Muscle of leg (tissue), 11 donors: Measurements from ENCODE around the gene FASTK. TPM values are rescaled to one million over a fixed set of nuclear protein-coding genes. Genes with fewer than 3 reads are reported as not detected.
A peak's percentile ranks its signal among the peaks of the same experiment; 100 is the strongest.

ENCODE experiments used
- DNase-seq: peaks from one replicate; pipeline ENCODE4 v3.0.0; 2013
- H3K27ac ChIP-seq: one replicate; pipeline ENCODE4 v1.5.1; 2013; ENCODE audit warnings: mild to moderate bottlenecking, low read length, control low read depth
- H3K27me3 ChIP-seq: one replicate; pipeline ENCODE4 v1.6.1; 2013; ENCODE audit warnings: low read length; ENCODE audit not compliant: control insufficient read depth, insufficient read depth
- H3K36me3 ChIP-seq: one replicate; pipeline ENCODE4 v1.6.1; 2013; ENCODE audit warnings: low read length; ENCODE audit not compliant: control insufficient read depth, insufficient read depth
- H3K4me1 ChIP-seq: one replicate; pipeline ENCODE4 v1.6.1; 2013; ENCODE audit warnings: low read length; ENCODE audit not compliant: control insufficient read depth, insufficient read depth
- H3K4me3 ChIP-seq: one replicate; pipeline ENCODE4 v1.5.1; 2013; ENCODE audit warnings: low read length, control low read depth
- H3K9me3 ChIP-seq: replicated peaks from 2 replicates; pipeline ENCODE4 v1.6.1; 2013; ENCODE audit warnings: low read depth, low read length; ENCODE audit not compliant: control insufficient read depth
- WGBS: methylation state at CpG from one replicate; pipeline ENCODE4 v1.1.5; 2013; ENCODE audit warnings: missing lambda C conversion rate; ENCODE audit not compliant: insufficient coverage; 5-methylcytosine and 5-hydroxymethylcytosine counted together
- polyA plus RNA-seq, 8 donors: library from polyadenylated mRNA; unstranded; fragments of 120-200 nt; gene quantifications; one replicate each; pipeline versions ENCODE4 v1.2.1 to v1.2.3, GENCODE V29; 2013; ENCODE audit warnings: inconsistent platforms in 1 of 8, low replicate concordance in 1 of 8; ENCODE audit not compliant: insufficient read length in 8 of 8, insufficient read depth in 1 of 8
- total RNA-seq: library from RNA; stranded (reverse); fragments of 120-200 nt; gene quantifications from one replicate; pipeline ENCODE4 v1.2.4, GENCODE V29; 2013

FASTK gene
- total and polyA plus RNA-seq, 9 donors, result 65.2 to 90.1 (median 81.2) TPM

DNA sequence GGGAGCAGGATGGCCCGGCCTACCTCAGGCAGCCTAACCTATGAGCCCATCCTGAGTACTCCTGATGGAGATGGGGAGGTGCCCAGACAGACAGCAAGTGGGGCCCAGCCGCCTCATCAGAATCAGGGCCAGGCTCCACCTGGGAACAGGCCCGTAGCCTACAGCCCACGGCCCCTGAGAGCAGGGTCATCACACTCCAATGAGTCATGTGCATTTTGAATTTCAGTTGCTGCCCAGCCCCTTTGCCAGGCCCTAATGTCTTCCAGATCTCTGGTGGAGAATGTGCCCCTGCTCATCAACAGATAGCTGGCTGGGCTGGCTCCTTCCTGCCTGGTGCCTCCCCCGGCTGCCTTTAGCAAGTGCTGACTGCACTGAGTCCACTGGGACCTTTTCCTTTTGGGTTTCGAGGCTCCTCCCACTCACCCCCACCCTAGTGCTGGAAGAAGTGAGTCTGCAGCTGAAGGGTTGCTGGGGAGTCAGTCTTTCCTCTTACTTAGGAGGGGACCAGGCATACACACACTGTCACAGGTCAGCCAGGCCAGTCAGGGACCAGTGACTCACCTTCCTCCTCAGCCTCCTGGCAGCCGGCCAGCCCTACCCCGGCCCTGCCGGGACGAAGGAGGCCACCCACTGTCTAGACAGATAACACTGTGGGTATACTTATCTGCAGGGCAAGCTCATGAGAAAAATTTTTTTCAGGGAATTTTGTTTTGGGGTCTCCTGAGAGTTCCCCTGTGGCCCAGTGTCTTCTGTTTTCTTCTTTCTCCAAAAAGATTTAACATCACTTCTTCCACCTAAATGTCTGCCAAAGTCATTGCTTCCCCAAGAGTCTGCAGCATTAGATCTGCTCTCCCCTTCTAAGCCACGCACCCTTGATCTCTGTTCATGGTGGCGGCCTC, 41.4 kb downstream of the FASTK start:
- 53% methylated on average over 8 of the region's 12 CpGs for WGBS
- Histone ChIP-seq H3K27ac (no peak overlapping the region), H3K4me3 (no peak overlapping the region), H3K27me3 (no peaks in the 10 kb centered on the region), H3K36me3 (peaks cover 56% of the 10 kb centered on the region), H3K4me1 (peaks cover 14% of the 10 kb centered on the region), H3K9me3 (no peaks in the 10 kb centered on the region)
- DNase-seq, result peak; percentile 53

DNA sequence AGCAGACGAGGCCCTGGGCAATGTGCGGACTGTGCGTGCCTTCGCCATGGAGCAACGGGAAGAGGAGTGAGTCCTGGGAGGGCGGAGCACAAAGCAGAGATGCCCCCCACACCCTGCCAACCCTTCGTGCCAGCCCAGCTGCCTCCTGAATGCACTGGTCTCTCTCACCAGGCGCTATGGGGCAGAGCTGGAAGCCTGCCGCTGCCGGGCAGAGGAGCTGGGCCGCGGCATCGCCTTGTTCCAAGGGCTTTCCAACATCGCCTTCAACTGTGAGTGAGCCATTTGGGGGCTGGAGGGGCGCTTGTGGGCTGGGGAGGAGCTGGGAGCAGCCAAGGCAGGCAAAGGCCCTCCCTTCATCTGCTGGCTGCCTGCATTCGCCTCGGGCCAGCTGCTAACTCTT, 44.7 kb downstream of the FASTK start:
- Histone ChIP-seq H3K27ac (no peak overlapping the region), H3K4me1 (peaks cover 14% of the 10 kb centered on the region), H3K36me3 (peaks cover 53% of the 10 kb centered on the region), H3K9me3 (no peaks in the 10 kb centered on the region), H3K4me3 (no peak overlapping the region), H3K27me3 (no peaks in the 10 kb centered on the region)
- DNase-seq, result no peak
- 91% methylated on average over 16 of the region's 17 CpGs for WGBS

DNA sequence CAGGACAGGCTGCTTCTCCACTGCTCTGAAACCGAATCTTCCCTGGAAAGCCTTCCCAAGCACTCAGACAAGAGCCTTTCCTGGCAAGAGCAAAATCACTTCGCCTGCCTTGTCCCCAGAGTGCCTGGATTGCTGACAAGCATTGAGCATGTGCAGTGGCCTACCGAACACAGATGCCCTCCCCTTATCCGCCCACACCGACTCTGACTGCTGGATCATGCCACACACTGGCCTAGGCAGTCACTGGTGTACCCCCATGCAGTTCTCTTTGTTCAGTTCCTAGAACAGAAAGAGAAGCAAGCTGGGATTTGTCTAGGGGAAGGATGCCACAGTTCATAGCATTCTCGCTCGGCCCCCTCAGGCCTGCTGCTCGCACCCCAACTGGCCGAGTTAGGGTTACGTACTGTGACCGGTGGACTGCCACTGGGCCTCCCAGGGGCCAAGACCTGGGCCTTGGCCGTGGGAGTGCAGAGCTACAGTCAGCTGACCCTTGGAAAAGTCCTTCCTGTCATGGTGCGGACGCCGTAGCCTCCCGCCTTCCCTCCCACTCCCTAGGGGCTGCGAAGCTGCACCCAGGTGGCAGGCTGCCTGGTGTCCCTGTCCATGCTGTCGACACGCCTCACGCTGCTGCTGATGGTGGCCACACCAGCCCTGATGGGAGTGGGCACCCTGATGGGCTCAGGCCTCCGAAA, 45.4 kb downstream of the FASTK start:
- Histone ChIP-seq H3K36me3 (peaks cover 53% of the 10 kb centered on the region), H3K27ac (no peak overlapping the region)
- DNase-seq, result no peak

DNA sequence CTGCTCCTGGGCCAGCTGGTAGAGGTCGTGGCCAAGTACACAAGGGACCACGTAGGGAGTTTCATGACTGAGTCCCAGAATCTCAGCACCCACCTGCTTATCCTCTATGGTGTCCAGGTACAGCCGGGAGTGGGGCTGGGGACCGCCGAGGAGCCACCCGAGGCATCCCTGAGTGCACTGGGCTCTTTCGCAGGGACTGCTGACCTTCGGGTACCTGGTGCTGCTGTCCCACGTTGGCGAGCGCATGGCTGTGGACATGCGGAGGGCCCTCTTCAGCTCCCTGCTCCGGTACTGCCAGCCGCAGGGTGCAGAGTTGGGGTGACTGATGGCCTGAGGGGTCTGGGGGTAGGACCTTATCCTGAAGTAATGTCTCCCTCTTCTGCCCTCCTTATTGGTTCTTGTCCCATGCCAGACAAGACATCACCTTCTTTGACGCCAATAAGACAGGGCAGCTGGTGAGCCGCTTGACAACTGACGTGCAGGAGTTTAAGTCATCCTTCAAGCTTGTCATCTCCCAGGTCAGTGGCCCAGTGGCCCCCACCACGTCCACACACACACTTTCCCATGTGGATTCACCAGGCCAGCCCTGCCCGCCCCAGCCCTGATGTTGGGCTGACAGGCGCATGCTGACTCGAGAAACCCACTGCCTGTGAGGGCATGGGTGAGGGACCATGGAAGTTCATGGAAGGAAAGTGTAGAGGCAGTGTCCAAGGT, 46.1 kb downstream of the FASTK start:
- Histone ChIP-seq H3K27ac (no peak overlapping the region), H3K4me3 (no peak overlapping the region), H3K9me3 (no peaks in the 10 kb centered on the region), H3K27me3 (no peaks in the 10 kb centered on the region), H3K36me3 (peaks cover 53% of the 10 kb centered on the region), H3K4me1 (peaks cover 13% of the 10 kb centered on the region)
- 91% methylated on average over 11 of the region's 21 CpGs for WGBS
- no peak for DNase-seq

More for the DNA sequence above, 45.4 kb downstream of the FASTK start:
- Histone ChIP-seq H3K27me3 (no peaks in the 10 kb centered on the region), H3K4me3 (no peak overlapping the region), H3K4me1 (peaks cover 14% of the 10 kb centered on the region), H3K9me3 (no peaks in the 10 kb centered on the region)
- 76% methylated on average over 19 of the region's 21 CpGs for WGBS

DNA sequence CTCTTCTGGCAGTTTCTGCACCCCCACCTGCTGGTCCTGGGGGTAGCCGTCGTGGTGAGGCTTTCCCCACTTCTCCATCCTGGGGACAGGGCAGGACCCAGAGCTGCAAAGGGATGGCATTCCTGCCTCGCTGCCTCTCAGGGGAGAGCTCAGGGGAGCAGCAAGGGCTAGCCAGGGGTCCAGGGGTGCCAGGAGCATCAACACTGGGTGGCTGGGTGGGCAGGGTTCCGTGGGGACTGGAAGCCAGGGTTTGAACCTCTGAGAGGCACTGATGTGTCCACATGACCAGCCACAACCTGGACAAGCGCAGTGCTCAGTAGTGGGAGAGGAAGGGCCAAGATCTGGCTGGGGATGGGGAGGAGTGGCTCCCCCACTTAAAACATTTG, 46.8 kb downstream of the FASTK start:
- no peaks in the 10 kb centered on the region for H3K9me3 ChIP-seq
- H3K27me3 ChIP-seq, result no peaks in the 10 kb centered on the region
- peaks cover 12% of the 10 kb centered on the region for H3K4me1 ChIP-seq
- H3K4me3 ChIP-seq, result no peak overlapping the region
- peaks cover 51% of the 10 kb centered on the region for H3K36me3 ChIP-seq
- 82% methylated on average over 5 of the region's 5 CpGs for WGBS
- no peak overlapping the region for H3K27ac ChIP-seq
- DNase-seq, result no peak

DNA sequence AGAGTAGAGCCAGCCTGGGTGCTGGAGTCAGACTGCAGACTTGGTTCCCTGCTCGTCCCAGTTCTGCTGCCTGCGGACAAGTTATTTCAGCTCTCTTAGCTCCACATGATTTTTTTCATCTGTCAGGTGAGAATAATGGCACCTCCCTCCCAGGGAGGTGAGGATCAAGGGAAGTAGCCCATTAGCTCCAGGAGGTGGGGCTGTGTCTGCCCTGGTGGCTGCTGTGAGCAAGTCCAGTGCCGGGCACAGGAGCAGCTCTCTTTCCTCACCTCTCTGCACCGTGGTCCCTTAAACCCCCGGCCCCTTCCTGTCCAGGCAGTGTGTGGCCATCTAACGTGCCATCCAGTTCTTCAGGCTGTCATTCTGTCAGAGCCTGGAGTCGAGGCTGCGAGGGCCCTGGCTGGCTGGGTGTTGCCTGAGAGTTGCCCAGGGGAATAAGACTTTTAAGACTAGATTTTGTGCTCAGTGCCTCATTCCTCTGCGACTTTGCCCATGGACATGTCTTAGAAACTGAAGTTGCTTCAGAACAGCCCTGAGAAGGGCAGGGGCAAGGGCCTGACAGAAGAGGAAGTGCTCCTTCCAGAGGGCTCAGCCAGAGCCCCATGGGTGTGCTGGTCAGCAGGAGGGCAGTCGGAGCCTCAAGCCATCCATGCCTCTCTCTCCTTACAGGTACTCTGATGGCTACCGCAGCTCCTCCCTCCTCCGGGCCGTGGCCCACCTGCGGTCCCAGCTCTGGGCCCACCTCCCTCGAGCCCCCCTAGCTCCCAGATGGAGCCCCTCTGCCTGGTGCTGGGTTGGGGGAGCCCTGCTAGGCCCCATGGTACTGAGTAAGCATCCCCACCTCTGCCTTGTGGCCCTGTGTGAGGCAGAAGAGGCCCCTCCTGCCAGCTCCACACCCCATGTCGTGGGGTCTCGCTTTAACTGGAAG, 47.4 kb downstream of the FASTK start:
- 82% methylated on average over 9 of the region's 17 CpGs for WGBS
- no peak overlapping the region for H3K27ac ChIP-seq
- no peaks in the 10 kb centered on the region for H3K9me3 ChIP-seq
- H3K36me3 ChIP-seq, result peaks cover 47% of the 10 kb centered on the region
- no peaks in the 10 kb centered on the region for H3K27me3 ChIP-seq
- no peak for DNase-seq
- no peak overlapping the region for H3K4me3 ChIP-seq
- peaks cover 10% of the 10 kb centered on the region for H3K4me1 ChIP-seq

DNA sequence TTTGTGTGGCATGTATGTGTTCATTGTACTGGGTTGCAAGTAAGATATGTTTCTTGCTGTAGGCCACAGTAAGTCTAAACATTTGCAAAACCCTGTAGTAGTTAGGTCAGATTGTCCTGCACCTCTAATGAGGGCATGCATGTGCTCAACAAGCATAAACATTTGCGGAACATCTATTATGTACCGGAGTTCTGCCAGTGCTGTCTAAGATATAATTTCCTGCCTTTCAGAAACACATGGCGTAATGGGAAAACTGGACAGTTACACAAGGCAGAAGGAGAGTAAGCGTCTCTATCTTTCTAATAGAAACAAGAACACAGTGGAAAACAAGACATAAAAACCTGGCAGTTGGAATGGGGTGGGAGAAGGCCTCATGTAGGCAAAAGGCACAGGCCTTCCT, 49.6 kb downstream of the FASTK start:
- no peak overlapping the region for H3K27ac ChIP-seq
- no peaks in the 10 kb centered on the region for H3K9me3 ChIP-seq
- no peak for DNase-seq
- H3K4me3 ChIP-seq, result no peak overlapping the region
- 67% methylated on average over 1 of the region's 4 CpGs for WGBS
- peaks cover 15% of the 10 kb centered on the region for H3K4me1 ChIP-seq
- H3K36me3 ChIP-seq, result peaks cover 34% of the 10 kb centered on the region
- H3K27me3 ChIP-seq, result no peaks in the 10 kb centered on the region

DNA sequence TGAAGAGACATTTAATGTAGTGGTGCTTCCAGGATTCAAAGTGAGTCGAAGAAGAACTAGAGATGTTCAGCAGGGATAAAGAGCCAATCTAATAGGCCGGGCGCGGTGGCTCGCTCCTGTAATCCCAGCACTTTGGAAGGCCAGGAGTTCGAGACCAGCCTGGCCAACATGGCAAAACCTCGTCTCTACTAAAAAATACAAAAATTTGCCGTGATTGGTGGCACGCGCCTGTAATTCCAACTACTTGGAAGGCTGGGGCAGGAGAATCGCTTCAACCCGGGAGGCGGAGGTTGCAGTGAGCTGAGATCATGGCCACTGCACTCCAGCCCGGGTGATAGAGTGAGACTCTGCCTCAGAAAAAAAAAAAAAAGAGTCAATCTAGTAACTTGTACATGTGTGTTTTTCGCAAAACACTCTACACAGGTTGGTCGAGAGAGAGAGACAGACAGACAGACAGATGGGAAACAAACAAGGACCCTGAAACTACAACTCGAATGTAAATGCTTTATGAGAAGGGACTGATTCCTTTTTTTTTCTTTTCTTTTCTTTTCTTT, 51.6 kb downstream of the FASTK start:
- Histone ChIP-seq H3K4me3 (peak overlapping the region; percentile 81), H3K27ac (peak overlapping the region; percentile 93), H3K36me3 (peaks cover 17% of the 10 kb centered on the region), H3K4me1 (peaks cover 15% of the 10 kb centered on the region), H3K27me3 (peaks cover 2% of the 10 kb centered on the region), H3K9me3 (no peaks in the 10 kb centered on the region)
- no peak for DNase-seq
- 27% methylated on average over 7 of the region's 17 CpGs for WGBS
